Left ventricle myocardium inferior (tissue), 1 donor: ENCODE results near the gene MEIKIN. TPM values are rescaled to one million over a fixed set of nuclear protein-coding genes. Genes with fewer than 3 reads are reported as not detected.

ENCODE experiments used
- DNase-seq: peaks from one replicate; pipeline ENCODE4 v3.0.0-alpha.2; 2020
- H3K27ac ChIP-seq: fragments of 200-600 bp; replicated peaks from 2 replicates; pipeline ENCODE4 v1.8.0; 2021
- H3K27me3 ChIP-seq: fragments of 200-600 bp; 2 replicates; pipeline ENCODE4 v1.8.0; 2021; ENCODE audit warnings: low read depth
- H3K36me3 ChIP-seq: fragments of 200-600 bp; 2 replicates; pipeline ENCODE4 v1.8.0; 2021
- H3K4me1 ChIP-seq: fragments of 200-600 bp; 2 replicates; pipeline ENCODE4 v1.8.0; 2021
- H3K4me3 ChIP-seq: fragments of 200-600 bp; 2 replicates; pipeline ENCODE4 v1.8.0; 2021; ENCODE audit warnings: mild to moderate bottlenecking, moderate library complexity
- H3K9me3 ChIP-seq: fragments of 200-600 bp; replicated peaks from 2 replicates; pipeline ENCODE4 v1.8.0; 2021
- CTCF ChIP-seq: fragments of 200-600 bp; IDR thresholded peaks from 2 replicates; pipeline ENCODE4 v1.8.0; 2021; ENCODE audit warnings: antibody characterized with exemption, mild to moderate bottlenecking, borderline replicate concordance
- intact Hi-C: fragments of 100-400 bp; cut with micrococcal nuclease; formaldehyde crosslinking; loops from one replicate; pipeline ENCODE4 v1.11.0; 2022
- total RNA-seq: library from RNA; stranded (reverse); fragmentation: NEBNext Ultra II Directional; extraction: Animal tissue kit (Norgen Biotek cat#: 25700); gene quantifications from one replicate; pipeline ENCODE4 v1.2.1, GENCODE V29; 2021
- donor health status: DM: no; HTN: yes; CAD: no; lungs with severe emphysema.

MEIKIN gene
- total RNA-seq, 1 donor from 2014 or later = not detected

GRCh38 chr5:131984956-131985665, 39.6 kb upstream of the MEIKIN start:
- Histone ChIP-seq H3K27ac (no peak overlapping the region), H3K36me3 (no peaks in the 10 kb centered on the region), H3K27me3 (no peaks in the 10 kb centered on the region), H3K4me1 (peaks cover 7% of the 10 kb centered on the region), H3K4me3 (no peak overlapping the region), H3K9me3 (no peaks in the 10 kb centered on the region)
- TF ChIP-seq CTCF = no peak
- DNase-seq = no peak
- intact Hi-C loops = no loop called here

GRCh38 chr5:131983244-131983771, 37.8 kb upstream of the MEIKIN start:
- Histone ChIP-seq H3K9me3 (no peaks in the 10 kb centered on the region), H3K36me3 (no peaks in the 10 kb centered on the region), H3K4me3 (no peak overlapping the region), H3K4me1 (peaks cover 7% of the 10 kb centered on the region), H3K27me3 (no peaks in the 10 kb centered on the region), H3K27ac (no peak overlapping the region)
- intact Hi-C loops = no loop called here
- no peak for TF ChIP-seq CTCF
- no peak for DNase-seq

GRCh38 chr5:131981516-131981915, 36.1 kb upstream of the MEIKIN start:
- intact Hi-C loops = no loop called here
- no peak overlapping the region for H3K27ac ChIP-seq
- no peaks in the 10 kb centered on the region for H3K9me3 ChIP-seq
- peaks cover 7% of the 10 kb centered on the region for H3K4me1 ChIP-seq
- H3K36me3 ChIP-seq = no peaks in the 10 kb centered on the region
- no peak for DNase-seq
- TF ChIP-seq CTCF = no peak
- no peaks in the 10 kb centered on the region for H3K27me3 ChIP-seq
- H3K4me3 ChIP-seq = no peak overlapping the region

GRCh38 chr5:131980696-131981095, 35.2 kb upstream of the MEIKIN start:
- intact Hi-C loops = no loop called here
- H3K4me3 ChIP-seq = no peak overlapping the region
- H3K36me3 ChIP-seq = no peaks in the 10 kb centered on the region
- H3K9me3 ChIP-seq = no peaks in the 10 kb centered on the region
- H3K27ac ChIP-seq = no peak overlapping the region
- peaks cover 7% of the 10 kb centered on the region for H3K4me1 ChIP-seq
- no peaks in the 10 kb centered on the region for H3K27me3 ChIP-seq
- no peak for DNase-seq
- TF ChIP-seq CTCF = no peak

- H3K36me3 ChIP-seq = no peaks in the 10 kb centered on the region
- no peak overlapping the region for H3K27ac ChIP-seq
- intact Hi-C loops = no loop called here
- no peaks in the 10 kb centered on the region for H3K9me3 ChIP-seq
- H3K4me3 ChIP-seq = no peak overlapping the region
- peaks cover 7% of the 10 kb centered on the region for H3K4me1 ChIP-seq
- no peak for TF ChIP-seq CTCF
- no peaks in the 10 kb centered on the region for H3K27me3 ChIP-seq
- DNase-seq = no peak
Measured at GRCh38 chr5:131979816-131980215, 34.4 kb upstream of the MEIKIN start.
